Endodermal cell (in vitro differentiated cells): Measurements from ENCODE around the gene KRTAP19-7. TPM values are rescaled to one million over a fixed set of nuclear protein-coding genes. Genes with fewer than 3 reads are reported as not detected.

Experiments
- DNase-seq: peaks from one replicate; pipeline ENCODE4 v3.0.0-alpha.2; 2017
- H3K27ac ChIP-seq: 2 replicates; pipeline ENCODE4 v1.5.1; 2013; ENCODE audit warnings: mild to moderate bottlenecking, low read depth, low read length, moderate library complexity
- H3K27me3 ChIP-seq: 2 replicates; pipeline ENCODE4 v1.6.1; 2013; ENCODE audit warnings: mild to moderate bottlenecking, low read length, moderate library complexity; ENCODE audit not compliant: insufficient read depth, control insufficient read depth, poor library complexity, severe bottlenecking
- H3K36me3 ChIP-seq: 2 replicates; pipeline ENCODE4 v1.7.0; 2013; ENCODE audit warnings: mild to moderate bottlenecking, low read length, moderate library complexity; ENCODE audit not compliant: control insufficient read depth, insufficient read depth
- H3K4me1 ChIP-seq: one replicate; pipeline ENCODE4 v1.7.0; 2013; ENCODE audit warnings: low read length; ENCODE audit not compliant: control insufficient read depth, insufficient read depth
- H3K4me3 ChIP-seq: 2 replicates; pipeline ENCODE4 v1.5.1; 2013; ENCODE audit warnings: mild to moderate bottlenecking, low read length, moderate library complexity
- H3K9ac ChIP-seq: 2 replicates; pipeline ENCODE4 v1.6.1; 2013; ENCODE audit warnings: mild to moderate bottlenecking, low read length, moderate library complexity; ENCODE audit not compliant: poor library complexity, severe bottlenecking; ENCODE audit errors: extremely low read depth
- H3K9me3 ChIP-seq: 2 replicates; pipeline ENCODE4 v1.6.1; 2013; ENCODE audit warnings: mild to moderate bottlenecking, low read length, moderate library complexity; ENCODE audit not compliant: control insufficient read depth
- H3K27ac Mint-ChIP-seq: 2 replicates; pipeline ENCODE4 v1.8.0; 2020; ENCODE audit warnings: mixed read lengths
- H3K27me3 Mint-ChIP-seq: 2 replicates; pipeline ENCODE4 v1.8.0; 2021; ENCODE audit warnings: mild to moderate bottlenecking, mixed read lengths; ENCODE audit not compliant: insufficient read depth
- H3K36me3 Mint-ChIP-seq: 2 replicates; pipeline ENCODE4 v1.8.0; 2020; ENCODE audit warnings: low read depth, mixed read lengths
- H3K4me1 Mint-ChIP-seq: 2 replicates; pipeline ENCODE4 v1.8.0; 2020; ENCODE audit warnings: mixed read lengths
- H3K4me3 Mint-ChIP-seq: 2 replicates; pipeline ENCODE4 v1.8.0; 2020; ENCODE audit warnings: mild to moderate bottlenecking, moderate library complexity, mixed read lengths
- H3K9me3 Mint-ChIP-seq: 2 replicates; pipeline ENCODE4 v1.8.0; 2020; ENCODE audit warnings: mild to moderate bottlenecking, mixed read lengths
- CTCF ChIP-seq: fragments of 200-600 bp; sonication (generic); conservative IDR thresholded peaks from 2 replicates; pipeline ENCODE4 v1.5.0; 2021; ENCODE audit warnings: antibody characterized with exemption, mild to moderate bottlenecking
- WGBS, 2 experiments: methylation state at CpG; one replicate each; pipeline versions ENCODE4 v1.1.5 to v1.1.7; 2013; ENCODE audit warnings: missing lambda C conversion rate in 2 of 2, mixed read lengths in 1 of 2; ENCODE audit not compliant: insufficient coverage in 1 of 2, insufficient read length in 1 of 2; 5-methylcytosine and 5-hydroxymethylcytosine counted together
- total RNA-seq, 2 donors: library from RNA; stranded (reverse); fragmentation: NEBNext Ultra II Directional in 1 of 2; extraction: Animal tissue kit (Norgen Biotek cat#: 25700) in 1 of 2; gene quantifications; 2 replicates in 1 of 2; 3 replicates in 1 of 2; pipeline ENCODE4 v1.2.1, GENCODE V29; 2021

KRTAP19-7 gene
- total RNA-seq, 2 donors from 2014 or later: not detected

GRCh38 chr21:30515681-30516080 lies 45.4 kb downstream of the KRTAP19-7 start:
- WGBS, 2 experiments: 60 to 89% methylated on average over 1 of the region's 1 CpG
- Histone ChIP-seq H3K9ac (no peak overlapping the region), H3K4me1 (no peaks in the 10 kb centered on the region), H3K9me3 (no peaks in the 10 kb centered on the region), H3K4me3 (no peak overlapping the region), H3K36me3 (no peaks in the 10 kb centered on the region), H3K27ac (no peak overlapping the region), H3K27me3 (no peaks in the 10 kb centered on the region)
- no peak for TF ChIP-seq CTCF
- H3K9me3 Mint-ChIP-seq: peaks cover 5% of the 10 kb centered on the region
- no peak overlapping the region for H3K4me3 Mint-ChIP-seq
- DNase-seq: no peak
- H3K27ac Mint-ChIP-seq: no peak overlapping the region
- no peaks in the 10 kb centered on the region for H3K4me1 Mint-ChIP-seq
- no peaks in the 10 kb centered on the region for H3K36me3 Mint-ChIP-seq
- H3K27me3 Mint-ChIP-seq: no peaks in the 10 kb centered on the region

Other genes with a start within 250 kb of the KRTAP19-7 start
- gene KRTAP26-1, start 241.0 kb downstream of the KRTAP19-7 start, total RNA-seq: not detected
- gene KRTAP27-1, start 223.6 kb downstream of the KRTAP19-7 start, total RNA-seq: not detected
- gene KRTAP23-1, start 212.7 kb downstream of the KRTAP19-7 start, total RNA-seq: not detected
- gene KRTAP13-2, start 189.0 kb downstream of the KRTAP19-7 start, total RNA-seq: not detected
- not detected for gene KRTAP13-1, start 165.3 kb downstream of the KRTAP19-7 start, total RNA-seq
- gene KRTAP13-3, start 135.4 kb downstream of the KRTAP19-7 start, total RNA-seq: not detected
- gene KRTAP13-4, start 131.1 kb downstream of the KRTAP19-7 start, total RNA-seq: not detected
- gene KRTAP15-1, start 121.0 kb downstream of the KRTAP19-7 start, total RNA-seq: not detected
- not detected for gene KRTAP19-1, start 80.9 kb downstream of the KRTAP19-7 start, total RNA-seq
- not detected for gene KRTAP19-2, start 73.9 kb downstream of the KRTAP19-7 start, total RNA-seq
- gene KRTAP19-3, start 69.3 kb downstream of the KRTAP19-7 start, total RNA-seq: not detected
- not detected for gene KRTAP19-4, start 64.1 kb downstream of the KRTAP19-7 start, total RNA-seq
- not detected for gene KRTAP19-5, start 59.2 kb downstream of the KRTAP19-7 start, total RNA-seq
- not detected for gene KRTAP19-6, start 19.4 kb downstream of the KRTAP19-7 start, total RNA-seq
- gene KRTAP22-2, start 29.1 kb upstream of the KRTAP19-7 start, total RNA-seq: not detected
- not detected for gene KRTAP6-3, start 31.1 kb upstream of the KRTAP19-7 start, total RNA-seq
- gene KRTAP6-2, start 37.6 kb upstream of the KRTAP19-7 start, total RNA-seq: not detected
- not detected for gene KRTAP22-1, start 39.8 kb upstream of the KRTAP19-7 start, total RNA-seq
- not detected for gene KRTAP6-1, start 52.6 kb upstream of the KRTAP19-7 start, total RNA-seq
- gene KRTAP20-1, start 55.1 kb upstream of the KRTAP19-7 start, total RNA-seq: not detected
- not detected for gene KRTAP20-4, start 59.3 kb upstream of the KRTAP19-7 start, total RNA-seq
- not detected for gene KRTAP20-2, start 73.9 kb upstream of the KRTAP19-7 start, total RNA-seq
- not detected for gene KRTAP20-3, start 81.5 kb upstream of the KRTAP19-7 start, total RNA-seq
- gene KRTAP21-3, start 157.5 kb upstream of the KRTAP19-7 start, total RNA-seq: not detected
- gene KRTAP21-2, start 185.9 kb upstream of the KRTAP19-7 start, total RNA-seq: not detected
- not detected for gene KRTAP21-1, start 194.1 kb upstream of the KRTAP19-7 start, total RNA-seq